ENCODE data around the gene ADAM8.

The ADAM8 gene

GRCh38 chr10:133247681-133248333 is 28.9 kb downstream of the ADAM8 start:
- no peak overlapping the region for H3K4me3 ChIP-seq (ENCODE audit: low read depth, low read length)
- TF ChIP-seq, protein P1, sequence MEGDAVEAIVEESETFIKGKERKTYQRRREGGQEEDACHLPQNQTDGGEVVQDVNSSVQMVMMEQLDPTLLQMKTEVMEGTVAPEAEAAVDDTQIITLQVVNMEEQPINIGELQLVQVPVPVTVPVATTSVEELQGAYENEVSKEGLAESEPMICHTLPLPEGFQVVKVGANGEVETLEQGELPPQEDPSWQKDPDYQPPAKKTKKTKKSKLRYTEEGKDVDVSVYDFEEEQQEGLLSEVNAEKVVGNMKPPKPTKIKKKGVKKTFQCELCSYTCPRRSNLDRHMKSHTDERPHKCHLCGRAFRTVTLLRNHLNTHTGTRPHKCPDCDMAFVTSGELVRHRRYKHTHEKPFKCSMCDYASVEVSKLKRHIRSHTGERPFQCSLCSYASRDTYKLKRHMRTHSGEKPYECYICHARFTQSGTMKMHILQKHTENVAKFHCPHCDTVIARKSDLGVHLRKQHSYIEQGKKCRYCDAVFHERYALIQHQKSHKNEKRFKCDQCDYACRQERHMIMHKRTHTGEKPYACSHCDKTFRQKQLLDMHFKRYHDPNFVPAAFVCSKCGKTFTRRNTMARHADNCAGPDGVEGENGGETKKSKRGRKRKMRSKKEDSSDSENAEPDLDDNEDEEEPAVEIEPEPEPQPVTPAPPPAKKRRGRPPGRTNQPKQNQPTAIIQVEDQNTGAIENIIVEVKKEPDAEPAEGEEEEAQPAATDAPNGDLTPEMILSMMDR (IDR thresholded peaks at IDR 0.05; ENCODE audit: low read depth, low read length): no peak

GRCh38 chr10:133246236-133246626 is 30.4 kb downstream of the ADAM8 start:
- TF ChIP-seq, protein P1 (IDR thresholded peaks at IDR 0.05; ENCODE audit: low read depth, low read length): no peak
- no peak overlapping the region for H3K4me3 ChIP-seq (ENCODE audit: low read depth, low read length)

DNA sequence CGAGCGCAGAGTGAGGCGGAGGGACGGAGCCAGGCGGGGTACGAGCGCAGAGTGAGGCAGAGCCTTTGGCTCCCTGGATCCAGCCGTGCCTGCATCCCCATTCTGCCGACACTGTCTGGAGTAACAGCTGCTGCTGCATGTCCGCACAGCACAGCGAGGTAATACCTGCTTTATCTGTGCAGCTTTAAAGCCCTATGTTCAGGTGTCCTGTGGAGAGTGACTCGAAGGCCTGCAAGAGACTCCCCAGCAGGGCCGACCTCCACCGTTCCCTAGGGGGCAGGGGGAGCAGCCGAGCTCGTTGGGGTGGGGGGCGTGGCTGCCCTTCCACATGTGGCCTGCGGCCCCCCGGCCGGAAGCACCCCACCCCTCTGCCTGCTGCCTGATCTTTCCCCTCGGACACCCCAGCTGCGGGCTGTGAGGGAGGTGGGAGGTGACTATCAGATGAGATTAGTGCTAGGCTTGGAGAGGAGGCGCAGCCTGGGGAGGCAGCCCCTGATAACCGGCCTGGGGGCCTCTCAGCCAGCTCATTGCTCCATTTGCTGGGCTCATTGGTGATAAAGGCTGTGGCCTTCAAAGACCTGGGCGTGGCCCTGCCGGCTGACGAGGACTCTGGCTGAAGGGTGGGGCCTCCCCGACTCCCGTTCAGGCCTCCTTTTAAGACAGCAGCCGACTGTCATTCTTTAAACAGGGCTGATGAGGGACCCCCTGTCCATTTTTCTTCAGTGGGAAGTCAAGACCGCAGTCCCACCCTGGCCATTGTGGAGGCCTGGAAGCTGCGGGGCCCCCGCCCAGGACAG is 31.0 kb downstream of the ADAM8 start:
- TF ChIP-seq, protein P1 (IDR thresholded peaks at IDR 0.05; ENCODE audit: low read depth, low read length): no peak

GRCh38 chr10:133243593-133243992 is 33.1 kb downstream of the ADAM8 start:
- TF ChIP-seq, protein P1 (IDR thresholded peaks at IDR 0.05; ENCODE audit: low read depth, low read length): no peak
- H3K4me3 ChIP-seq (ENCODE audit: low read depth, low read length): no peak overlapping the region

More for the DNA sequence above, 31.0 kb downstream of the ADAM8 start:
- no peak overlapping the region for H3K4me3 ChIP-seq (ENCODE audit: low read depth, low read length)

DNA sequence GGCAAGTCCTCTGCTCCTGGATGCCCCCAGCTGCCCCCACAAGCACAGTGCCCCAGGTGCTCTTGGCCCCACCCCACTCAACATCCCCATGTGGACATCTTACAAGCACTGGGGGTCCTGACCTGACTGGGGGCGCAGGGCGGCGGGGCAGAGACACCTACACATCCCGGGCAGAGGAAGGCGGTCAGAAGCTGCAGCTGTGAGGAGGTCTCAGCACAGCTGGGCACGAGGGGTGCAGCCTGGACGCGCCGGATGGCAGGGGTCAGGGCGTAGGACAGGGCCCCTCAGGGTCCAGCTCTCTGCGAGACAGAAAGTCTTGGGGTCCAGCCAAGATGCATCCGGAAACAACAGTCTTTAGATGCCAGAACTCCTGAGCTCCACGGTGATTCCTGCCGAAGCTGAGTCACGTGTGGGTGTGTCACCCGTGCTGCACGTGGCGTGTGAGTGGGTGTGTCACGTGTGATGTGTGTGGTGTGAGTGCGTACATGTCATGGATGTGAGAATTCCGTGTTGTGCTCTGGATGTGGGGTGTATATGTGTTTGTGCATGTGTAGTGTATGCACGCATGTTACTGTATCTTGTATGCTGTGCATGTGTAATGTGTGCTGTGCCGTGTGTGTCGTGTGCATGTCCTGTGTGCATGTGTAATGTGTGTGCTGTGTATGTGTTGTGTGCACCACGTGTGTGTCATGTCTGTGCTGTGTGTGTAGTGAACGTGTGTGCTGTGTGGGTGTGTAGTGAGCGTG is 33.9 kb downstream of the ADAM8 start:
- TF ChIP-seq, protein P1 (IDR thresholded peaks at IDR 0.05; ENCODE audit: low read depth, low read length): no peak
- H3K4me3 ChIP-seq (ENCODE audit: low read depth, low read length): no peak overlapping the region

DNA sequence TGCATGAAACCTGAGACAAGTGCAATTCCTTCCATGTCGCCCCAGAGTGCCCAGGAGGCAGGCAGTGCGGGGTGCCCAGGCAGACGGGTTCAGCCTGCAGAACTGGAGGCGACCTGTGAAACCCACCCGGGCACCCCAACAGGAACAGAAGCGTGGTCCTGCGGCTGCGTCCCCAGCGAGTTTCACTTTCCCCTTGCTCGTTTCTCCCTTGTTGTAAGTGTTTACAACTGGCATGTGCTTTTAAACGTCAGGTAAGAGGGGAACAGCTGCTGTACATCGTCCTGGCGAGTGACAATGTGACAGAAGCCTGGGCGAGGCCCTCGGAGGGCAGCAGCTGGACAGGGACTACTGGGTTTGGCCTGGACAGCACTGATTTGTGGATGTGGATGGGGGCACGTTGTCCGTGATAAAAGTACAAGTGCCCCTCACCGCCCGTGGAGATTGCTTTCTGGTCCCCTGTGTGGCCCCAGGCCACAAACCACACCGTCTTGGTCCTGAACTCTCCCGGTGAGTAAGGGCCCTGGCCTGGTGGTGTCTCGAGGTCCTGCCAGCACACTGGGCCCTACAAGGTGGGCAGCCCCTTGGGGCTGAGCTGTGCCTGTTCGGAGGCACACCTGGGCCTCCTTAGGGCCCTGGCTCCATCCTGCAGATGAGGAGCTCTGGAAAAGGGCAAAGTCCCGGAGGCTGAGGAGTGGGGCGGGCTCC is 35.0 kb downstream of the ADAM8 start:
- no peak overlapping the region for H3K4me3 ChIP-seq (ENCODE audit: low read depth, low read length)
- TF ChIP-seq, protein P1 (IDR thresholded peaks at IDR 0.05; ENCODE audit: low read depth, low read length): no peak
